ENCODE results near the gene GSTM4.

GRCh38 chr1:109669246-109669948 lies 13.5 kb downstream of the GSTM4 start:
- TF ChIP-seq TRIM24 (IDR thresholded peaks at IDR 0.05): no peak
- no peak for TF ChIP-seq POLR2AphosphoS5 (IDR thresholded peaks at IDR 0.05; ENCODE audit: control insufficient read depth, insufficient read depth, low read depth, low read length)
- TF ChIP-seq ARID3B (CRISPR knock-in tag; IDR thresholded peaks at IDR 0.05; ENCODE audit: borderline replicate concordance): no peak
- no peak for TF ChIP-seq DIDO1 (tag; IDR thresholded peaks at IDR 0.05; ENCODE audit: low read depth)
- no peak for TF ChIP-seq NONO (IDR thresholded peaks at IDR 0.05; ENCODE audit: low read depth in 2 of 2, low read length in 1 of 2)
- no peak for TF ChIP-seq CTCF (IDR thresholded peaks at IDR 0.05 in 2 of 3, conservative IDR thresholded peaks at IDR 0.05 in 1 of 3; ENCODE audit: insufficient read depth in 2 of 3, low read depth in 1 of 3, low read length in 3 of 3)
- no peak for TF ChIP-seq MEF2A (IDR thresholded peaks at IDR 0.05; ENCODE audit: control insufficient read depth, low read depth, low read length)
- TF ChIP-seq, protein P1, sequence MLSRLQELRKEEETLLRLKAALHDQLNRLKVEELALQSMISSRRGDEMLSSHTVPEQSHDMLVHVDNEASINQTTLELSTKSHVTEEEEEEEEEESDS (CRISPR knock-in tag; IDR thresholded peaks at IDR 0.05): no peak
- no peak for TF ChIP-seq TCFL5 (CRISPR knock-in tag; conservative IDR thresholded peaks at IDR 0.05)
- TF ChIP-seq HNRNPUL1 (IDR thresholded peaks at IDR 0.05; ENCODE audit: low read length): no peak
- no peak for TF ChIP-seq RAD21 (CRISPR knock-in tag; conservative IDR thresholded peaks at IDR 0.05 in 1 of 2, IDR thresholded peaks at IDR 0.05 in 1 of 2)
- no peak for TF ChIP-seq TEAD1 (CRISPR knock-in tag; IDR thresholded peaks at IDR 0.05)
- no peak for TF ChIP-seq IRF1 (CRISPR knock-in tag; IDR thresholded peaks at IDR 0.05; ENCODE audit: borderline replicate concordance)

Measured in K562 (cell line).